Mucosa of descending colon (tissue), 3 donors: ENCODE data around the gene EVA1B. TPM values are rescaled to one million over a fixed set of nuclear protein-coding genes. Genes with fewer than 3 reads are reported as not detected.

ENCODE experiments used
- ATAC-seq: fragments of 200-7000 bp; cut with Tn5 transposase; one replicate; pipeline ENCODE4 v1.9.1; 2020; ENCODE audit warnings: mild to moderate bottlenecking, moderate library complexity
- DNase-seq, 3 donors: peaks; one replicate each; pipeline ENCODE4 v3.0.0-alpha.2; 2020
- H3K36me3 ChIP-seq: fragments of 200-600 bp; one replicate; pipeline ENCODE4 v1.8.0; 2021; ENCODE audit warnings: low read depth, mild to moderate bottlenecking
- H3K4me1 ChIP-seq: fragments of 200-600 bp; one replicate; pipeline ENCODE4 v1.8.0; 2021; ENCODE audit warnings: low read depth, mild to moderate bottlenecking
- H3K4me3 ChIP-seq: fragments of 200-600 bp; one replicate; pipeline ENCODE4 v1.8.0; 2021; ENCODE audit warnings: mild to moderate bottlenecking
- H3K9me3 ChIP-seq: fragments of 200-600 bp; one replicate; pipeline ENCODE4 v1.8.0; 2021; ENCODE audit warnings: mild to moderate bottlenecking
- CTCF ChIP-seq: fragments of 200-600 bp; IDR thresholded peaks from one replicate; pipeline ENCODE4 v1.8.0; 2022; ENCODE audit warnings: antibody characterized with exemption, mild to moderate bottlenecking
- intact Hi-C, 2 donors: fragments of 100-400 bp; cut with DNase I in 1 of 2; cut with micrococcal nuclease in 1 of 2; formaldehyde crosslinking; loops; one replicate each; pipeline versions ENCODE4 v1.11.0 to v1.11.1; 2022; cut with DNase I, micrococcal nuclease
- total RNA-seq, 3 donors: library from RNA; stranded (reverse); fragmentation: NEBNext Ultra II Directional in 2 of 3; extraction: Animal tissue kit (Norgen Biotek cat#: 25700) in 2 of 3; gene quantifications; one replicate each; pipeline versions ENCODE4 v1.2.1 to v1.2.4, GENCODE V29; 2021 to 2023
- donor health status: DM: no; HTN: no; CAD: no; lungs with moderate emphysema.
- donor health status: DM: no; HTN: no; CAD: no.
- donor health status: DM: no; HTN: yes; CAD: no.

EVA1B gene
- total RNA-seq, 3 donors from 2014 or later: 1.5 to 17.6 (median 8.2) TPM

- ATAC-seq (no peak), DNase-seq (no peak)
- intact Hi-C loops: loop anchor here (5.0 kb wide), 1 partner anchor 78 kb away; no protein-coding TSS in a partner anchor
- no peak for TF ChIP-seq CTCF
- peaks cover 3% of the 10 kb centered on the region for H3K36me3 ChIP-seq
- no peaks in the 10 kb centered on the region for H3K9me3 ChIP-seq
- H3K4me1 ChIP-seq: no peaks in the 10 kb centered on the region
- no peak overlapping the region for H3K4me3 ChIP-seq
Measured at GRCh38 chr1:36344395-36344680, 20.9 kb upstream of the EVA1B start.

- Histone ChIP-seq H3K4me3 (no peak overlapping the region), H3K9me3 (no peaks in the 10 kb centered on the region), H3K36me3 (peaks cover 3% of the 10 kb centered on the region), H3K4me1 (no peaks in the 10 kb centered on the region)
- no peak for TF ChIP-seq CTCF
- intact Hi-C loops: loop anchor here (5.0 kb wide), 1 partner anchor 78 kb away; no protein-coding TSS in a partner anchor
- ATAC-seq (no peak), DNase-seq (no peak)
Measured at GRCh38 chr1:36343651-36344394, 20.4 kb upstream of the EVA1B start.

GRCh38 chr1:36342426-36343185, 19.2 kb upstream of the EVA1B start:
- TF ChIP-seq CTCF: no peak
- H3K4me3 ChIP-seq: no peak overlapping the region
- H3K9me3 ChIP-seq: no peaks in the 10 kb centered on the region
- DNase-seq (peak; percentile 45 to 81 (median 73)), ATAC-seq (peak; percentile 76)
- intact Hi-C loops: loop anchor here (5.0 kb wide), 1 partner anchor 80 kb away; no protein-coding TSS in a partner anchor
- H3K4me1 ChIP-seq: no peaks in the 10 kb centered on the region
- peaks cover 3% of the 10 kb centered on the region for H3K36me3 ChIP-seq

- Histone ChIP-seq H3K36me3 (peaks cover 3% of the 10 kb centered on the region), H3K4me1 (no peaks in the 10 kb centered on the region), H3K4me3 (no peak overlapping the region), H3K9me3 (no peaks in the 10 kb centered on the region)
- no peak for ATAC-seq
- no peak for TF ChIP-seq CTCF
- no peak for DNase-seq
- intact Hi-C loops: loop anchor here (5.0 kb wide), 1 partner anchor 81 kb away; no protein-coding TSS in a partner anchor
Measured at GRCh38 chr1:36341626-36342320, 18.3 kb upstream of the EVA1B start.

GRCh38 chr1:36339615-36340014, 16.2 kb upstream of the EVA1B start:
- ATAC-seq (no peak), DNase-seq (no peak)
- H3K4me3 ChIP-seq: no peak overlapping the region
- H3K9me3 ChIP-seq: no peaks in the 10 kb centered on the region
- no peak for TF ChIP-seq CTCF
- intact Hi-C loops: loop anchor here (5.0 kb wide), 1 partner anchor 83 kb away; no protein-coding TSS in a partner anchor
- H3K4me1 ChIP-seq: no peaks in the 10 kb centered on the region
- peaks cover 3% of the 10 kb centered on the region for H3K36me3 ChIP-seq
